GM23338 (cell line): ENCODE measurements around the gene GPR142. TPM values are rescaled to one million over a fixed set of nuclear protein-coding genes. Genes with fewer than 3 reads are reported as not detected.

ENCODE experiments used
- ATAC-seq: fragments of 200-7000 bp; cut with Tn5 transposase; 3 replicates; pipeline ENCODE4 v1.9.1; 2020
- DNase-seq: peaks from one replicate; pipeline ENCODE4 v3.0.0-alpha.2; 2015; ENCODE audit warnings: low spot score
- H2AFZ ChIP-seq: fragments of 200-600 bp; sonication (generic); 2 replicates; pipeline ENCODE4 v1.8.0; 2016; ENCODE audit warnings: antibody characterized with exemption, mild to moderate bottlenecking, moderate library complexity
- H3F3A ChIP-seq: fragments of 200-600 bp; sonication (generic); replicated peaks from 2 replicates; pipeline ENCODE4 v1.8.0; 2017; ENCODE audit warnings: antibody characterized with exemption, mixed run types, low read depth
- H3K27ac ChIP-seq: fragments of 200-600 bp; sonication (generic); 2 replicates; pipeline ENCODE4 v1.6.1; 2016; ENCODE audit warnings: low read depth
- H3K27me3 ChIP-seq: fragments of 200-600 bp; sonication (generic); 2 replicates; pipeline ENCODE4 v1.8.0; 2016; ENCODE audit warnings: mild to moderate bottlenecking, mixed run types, moderate library complexity; ENCODE audit not compliant: insufficient read depth
- H3K36me3 ChIP-seq: fragments of 200-600 bp; sonication (generic); 2 replicates; pipeline ENCODE4 v1.8.0; 2016; ENCODE audit warnings: mild to moderate bottlenecking; ENCODE audit not compliant: insufficient read depth
- H3K4me1 ChIP-seq: fragments of 200-600 bp; sonication (generic); 2 replicates; pipeline ENCODE4 v1.8.0; 2016; ENCODE audit warnings: mild to moderate bottlenecking, moderate library complexity; ENCODE audit not compliant: insufficient read depth
- H3K4me2 ChIP-seq: fragments of 200-600 bp; sonication (generic); 2 replicates; pipeline ENCODE4 v1.7.1; 2017; ENCODE audit warnings: mixed run types
- H3K4me3 ChIP-seq: fragments of 200-600 bp; sonication (generic); 2 replicates; pipeline ENCODE4 v1.6.1; 2016; ENCODE audit warnings: mixed run types
- H3K79me2 ChIP-seq: fragments of 200-600 bp; sonication (generic); replicated peaks from 2 replicates; pipeline ENCODE4 v1.8.0; 2017; ENCODE audit warnings: mild to moderate bottlenecking; ENCODE audit not compliant: insufficient read depth
- H3K9me2 ChIP-seq: fragments of 200-600 bp; sonication (generic); 2 replicates; pipeline ENCODE4 v1.8.0; 2017; ENCODE audit not compliant: insufficient read depth
- H4K20me1 ChIP-seq: fragments of 200-600 bp; sonication (generic); replicated peaks from 2 replicates; pipeline ENCODE4 v1.8.0; 2017; ENCODE audit warnings: mild to moderate bottlenecking; ENCODE audit not compliant: insufficient read depth
- H3K27ac Mint-ChIP-seq: 2 replicates; pipeline ENCODE4 v1.8.0; 2020; ENCODE audit warnings: inconsistent platforms, mild to moderate bottlenecking, moderate library complexity, mixed read lengths
- H3K27me3 Mint-ChIP-seq: 3 replicates; pipeline ENCODE4 v1.8.0; 2022; ENCODE audit warnings: low read depth, mild to moderate bottlenecking, moderate library complexity, mixed read lengths, inconsistent platforms; ENCODE audit not compliant: insufficient read depth, poor library complexity
- H3K36me3 Mint-ChIP-seq: 3 replicates; pipeline ENCODE4 v1.8.0; 2021; ENCODE audit warnings: low read depth, mild to moderate bottlenecking, inconsistent platforms, moderate library complexity, mixed read lengths
- H3K4me1 Mint-ChIP-seq: 3 replicates; pipeline ENCODE4 v1.8.0; 2020; ENCODE audit warnings: mild to moderate bottlenecking, inconsistent platforms, mixed read lengths
- H3K4me3 Mint-ChIP-seq: 3 replicates; pipeline ENCODE4 v1.8.0; 2021; ENCODE audit warnings: moderate library complexity, mild to moderate bottlenecking, inconsistent platforms, mixed read lengths
- H3K9me3 Mint-ChIP-seq: 3 replicates; pipeline ENCODE4 v1.8.0; 2020; ENCODE audit warnings: moderate library complexity, mild to moderate bottlenecking, inconsistent platforms, mixed read lengths
- CREB1 ChIP-seq: fragments of 250-450 bp; sonication (Bioruptor Pico); IDR thresholded peaks from 2 replicates; pipeline ENCODE4 v1.5.0; 2020; ENCODE audit warnings: low read depth, mild to moderate bottlenecking, moderate library complexity
- EZH2 ChIP-seq: fragments of 200-600 bp; sonication (generic); IDR thresholded peaks from one replicate; pipeline ENCODE4 v1.8.0; 2017; ENCODE audit warnings: antibody characterized with exemption, mild to moderate bottlenecking, low read depth; ENCODE audit not compliant: unreplicated experiment
- EZH2phosphoT487 ChIP-seq: fragments of 200-600 bp; sonication (generic); IDR thresholded peaks from one replicate; pipeline ENCODE4 v1.8.1; 2018; ENCODE audit warnings: antibody characterized with exemption; ENCODE audit not compliant: unreplicated experiment
- JUNB ChIP-seq: IDR thresholded peaks from one replicate; pipeline ENCODE4 v1.6.1; 2016; ENCODE audit warnings: antibody characterized with exemption; ENCODE audit not compliant: unreplicated experiment
- NANOG ChIP-seq: IDR thresholded peaks from 2 replicates; pipeline ENCODE4 v1.6.1; 2016; ENCODE audit warnings: antibody characterized with exemption, borderline replicate concordance
- POLR2AphosphoS5 ChIP-seq: IDR thresholded peaks from 2 replicates; pipeline ENCODE4 v1.6.1; 2016; ENCODE audit warnings: antibody characterized with exemption, low read depth
- STAT1 ChIP-seq: IDR thresholded peaks from one replicate; pipeline ENCODE4 v1.6.1; 2016; ENCODE audit warnings: antibody characterized with exemption; ENCODE audit not compliant: unreplicated experiment
- ZNF114 ChIP-seq: fragments of 250-450 bp; sonication (Bioruptor Pico); IDR thresholded peaks from 2 replicates; pipeline ENCODE4 v1.5.0; 2020; ENCODE audit warnings: mild to moderate bottlenecking, moderate library complexity
- ZNF331 ChIP-seq: fragments of 250-450 bp; sonication (Bioruptor Pico); IDR thresholded peaks from 2 replicates; pipeline ENCODE4 v1.5.0; 2020; ENCODE audit warnings: low read depth, mild to moderate bottlenecking, moderate library complexity
- polyA plus RNA-seq: library from polyadenylated mRNA; unstranded; fragments of >200 nt; fragmentation: Nextera tagmentation; extraction: Ambion mirVana; gene quantifications from 2 replicates; pipeline ENCODE4 v1.2.1, GENCODE V29; 2016
- total RNA-seq: library from RNA; depleted of rRNA; stranded (reverse); fragments of >200 nt; shearing (Covaris generic); gene quantifications from 2 replicates; pipeline ENCODE4 v1.2.3, GENCODE V29; 2014
- TF ChIP-seq, protein P1 (sequence below): fragments of 250-450 bp; sonication (Bioruptor Pico); IDR thresholded peaks from 2 replicates; pipeline ENCODE4 v1.5.0; 2020; ENCODE audit warnings: mild to moderate bottlenecking, moderate library complexity

GPR142 gene
- total and polyA plus RNA-seq, 2 experiments from 2014 or later, result not detected

GRCh38 chr17:74413491-74413890 is 46.2 kb downstream of the GPR142 start (continued):
- TF ChIP-seq, protein P1, sequence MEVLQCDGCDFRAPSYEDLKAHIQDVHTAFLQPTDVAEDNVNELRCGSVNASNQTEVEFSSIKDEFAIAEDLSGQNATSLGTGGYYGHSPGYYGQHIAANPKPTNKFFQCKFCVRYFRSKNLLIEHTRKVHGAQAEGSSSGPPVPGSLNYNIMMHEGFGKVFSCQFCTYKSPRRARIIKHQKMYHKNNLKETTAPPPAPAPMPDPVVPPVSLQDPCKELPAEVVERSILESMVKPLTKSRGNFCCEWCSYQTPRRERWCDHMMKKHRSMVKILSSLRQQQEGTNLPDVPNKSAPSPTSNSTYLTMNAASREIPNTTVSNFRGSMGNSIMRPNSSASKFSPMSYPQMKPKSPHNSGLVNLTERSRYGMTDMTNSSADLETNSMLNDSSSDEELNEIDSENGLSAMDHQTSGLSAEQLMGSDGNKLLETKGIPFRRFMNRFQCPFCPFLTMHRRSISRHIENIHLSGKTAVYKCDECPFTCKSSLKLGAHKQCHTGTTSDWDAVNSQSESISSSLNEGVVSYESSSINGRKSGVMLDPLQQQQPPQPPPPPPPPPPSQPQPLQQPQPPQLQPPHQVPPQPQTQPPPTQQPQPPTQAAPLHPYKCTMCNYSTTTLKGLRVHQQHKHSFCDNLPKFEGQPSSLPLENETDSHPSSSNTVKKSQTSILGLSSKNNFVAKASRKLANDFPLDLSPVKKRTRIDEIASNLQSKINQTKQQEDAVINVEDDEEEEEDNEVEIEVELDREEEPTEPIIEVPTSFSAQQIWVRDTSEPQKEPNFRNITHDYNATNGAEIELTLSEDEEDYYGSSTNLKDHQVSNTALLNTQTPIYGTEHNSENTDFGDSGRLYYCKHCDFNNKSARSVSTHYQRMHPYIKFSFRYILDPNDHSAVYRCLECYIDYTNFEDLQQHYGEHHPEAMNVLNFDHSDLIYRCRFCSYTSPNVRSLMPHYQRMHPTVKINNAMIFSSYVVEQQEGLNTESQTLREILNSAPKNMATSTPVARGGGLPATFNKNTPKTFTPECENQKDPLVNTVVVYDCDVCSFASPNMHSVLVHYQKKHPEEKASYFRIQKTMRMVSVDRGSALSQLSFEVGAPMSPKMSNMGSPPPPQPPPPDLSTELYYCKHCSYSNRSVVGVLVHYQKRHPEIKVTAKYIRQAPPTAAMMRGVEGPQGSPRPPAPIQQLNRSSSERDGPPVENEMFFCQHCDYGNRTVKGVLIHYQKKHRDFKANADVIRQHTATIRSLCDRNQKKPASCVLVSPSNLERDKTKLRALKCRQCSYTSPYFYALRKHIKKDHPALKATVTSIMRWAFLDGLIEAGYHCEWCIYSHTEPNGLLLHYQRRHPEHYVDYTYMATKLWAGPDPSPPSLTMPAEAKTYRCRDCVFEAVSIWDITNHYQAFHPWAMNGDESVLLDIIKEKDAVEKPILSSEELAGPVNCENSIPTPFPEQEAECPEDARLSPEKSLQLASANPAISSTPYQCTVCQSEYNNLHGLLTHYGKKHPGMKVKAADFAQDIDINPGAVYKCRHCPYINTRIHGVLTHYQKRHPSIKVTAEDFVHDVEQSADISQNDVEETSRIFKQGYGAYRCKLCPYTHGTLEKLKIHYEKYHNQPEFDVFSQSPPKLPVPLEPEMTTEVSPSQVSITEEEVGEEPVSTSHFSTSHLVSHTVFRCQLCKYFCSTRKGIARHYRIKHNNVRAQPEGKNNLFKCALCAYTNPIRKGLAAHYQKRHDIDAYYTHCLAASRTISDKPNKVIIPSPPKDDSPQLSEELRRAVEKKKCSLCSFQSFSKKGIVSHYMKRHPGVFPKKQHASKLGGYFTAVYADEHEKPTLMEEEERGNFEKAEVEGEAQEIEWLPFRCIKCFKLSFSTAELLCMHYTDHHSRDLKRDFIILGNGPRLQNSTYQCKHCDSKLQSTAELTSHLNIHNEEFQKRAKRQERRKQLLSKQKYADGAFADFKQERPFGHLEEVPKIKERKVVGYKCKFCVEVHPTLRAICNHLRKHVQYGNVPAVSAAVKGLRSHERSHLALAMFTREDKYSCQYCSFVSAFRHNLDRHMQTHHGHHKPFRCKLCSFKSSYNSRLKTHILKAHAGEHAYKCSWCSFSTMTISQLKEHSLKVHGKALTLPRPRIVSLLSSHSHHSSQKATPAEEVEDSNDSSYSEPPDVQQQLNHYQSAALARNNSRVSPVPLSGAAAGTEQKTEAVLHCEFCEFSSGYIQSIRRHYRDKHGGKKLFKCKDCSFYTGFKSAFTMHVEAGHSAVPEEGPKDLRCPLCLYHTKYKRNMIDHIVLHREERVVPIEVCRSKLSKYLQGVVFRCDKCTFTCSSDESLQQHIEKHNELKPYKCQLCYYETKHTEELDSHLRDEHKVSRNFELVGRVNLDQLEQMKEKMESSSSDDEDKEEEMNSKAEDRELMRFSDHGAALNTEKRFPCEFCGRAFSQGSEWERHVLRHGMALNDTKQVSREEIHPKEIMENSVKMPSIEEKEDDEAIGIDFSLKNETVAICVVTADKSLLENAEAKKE (CRISPR knock-in tag), result no peak
- TF ChIP-seq STAT1, result no peak
- no peak for TF ChIP-seq ZNF331 (CRISPR knock-in tag)
- TF ChIP-seq CREB1 (CRISPR knock-in tag), result no peak
- TF ChIP-seq EZH2, result no peak
- no peak for TF ChIP-seq JUNB

DNA sequence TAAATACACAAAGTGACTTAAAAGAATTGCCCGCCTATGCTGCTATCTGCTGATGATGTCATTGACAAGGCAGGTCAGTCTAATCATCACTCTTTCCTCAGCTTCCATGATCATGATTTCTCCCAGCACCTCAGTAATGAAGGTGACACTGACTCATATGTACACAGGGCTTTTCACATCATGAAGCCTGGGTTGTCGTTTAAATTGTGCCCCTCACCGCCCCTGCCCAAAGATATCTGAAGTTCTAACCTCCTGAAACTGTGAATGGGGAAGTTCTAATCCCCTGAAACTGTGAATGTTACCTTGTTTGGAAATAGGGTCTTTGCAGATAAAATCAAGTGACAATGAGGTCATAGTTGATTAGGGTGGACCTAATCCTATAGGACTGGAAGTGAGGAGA is 47.2 kb downstream of the GPR142 start:
- H3K79me2 ChIP-seq, result no peaks in the 10 kb centered on the region
- Mint-ChIP-seq H3K27me3 (peaks cover 6% of the 10 kb centered on the region), H3K4me3 (no peak overlapping the region), H3K4me1 (peaks cover 7% of the 10 kb centered on the region; the same call in 1 of the 3 replicates), H3K9me3 (peaks cover 4% of the 10 kb centered on the region; the same call in 1 of the 3 replicates), H3K36me3 (no peaks in the 10 kb centered on the region), H3K27ac (no peak overlapping the region)
- no peak overlapping the region for H2AFZ ChIP-seq
- TF ChIP-seq NANOG (no peak), CREB1 (CRISPR knock-in tag) (no peak), STAT1 (no peak), ZNF114 (CRISPR knock-in tag) (no peak), POLR2AphosphoS5 (no peak), EZH2phosphoT487 (no peak), ZNF331 (CRISPR knock-in tag) (no peak)
- H3K4me1 ChIP-seq, result no peaks in the 10 kb centered on the region
- H3K36me3 ChIP-seq, result no peaks in the 10 kb centered on the region
- no peak overlapping the region for H3K4me2 ChIP-seq
- DNase-seq, result no peak
- no peak overlapping the region for H3K27ac ChIP-seq
- H3K9me2 ChIP-seq, result no peaks in the 10 kb centered on the region
- H3K27me3 ChIP-seq, result no peaks in the 10 kb centered on the region
- H3K4me3 ChIP-seq, result no peak overlapping the region
- ATAC-seq, result no peak
- H4K20me1 ChIP-seq, result no peaks in the 10 kb centered on the region
- no peaks in the 10 kb centered on the region for H3F3A ChIP-seq
